AG10803 (cell line): ENCODE data around the gene TXNL4A.
"Not testable (repeated sequence)": the region's sequence is repeated elsewhere in the genome, so short reads cannot be mapped to it uniquely, and the experiment has no call there.

Experiments used
- DNase-seq: peaks from one replicate; pipeline ENCODE4 v3.0.0; 2010; ENCODE audit warnings: low read depth
- H3K4me3 ChIP-seq: 2 replicates; pipeline ENCODE4 v1.5.1; 2011; ENCODE audit warnings: mild to moderate bottlenecking, low read length, control low read depth
- CTCF ChIP-seq: conservative IDR thresholded peaks from 2 replicates; pipeline ENCODE4 v1.5.1; 2011; ENCODE audit warnings: mild to moderate bottlenecking, low read length, control low read depth, inconsistent platforms

TXNL4A gene

GRCh38 chr18:80029690-80030089 lies 41.3 kb upstream of the TXNL4A start:
- TF ChIP-seq CTCF, result no peak
- no peak for DNase-seq
- H3K4me3 ChIP-seq, result no peak overlapping the region

- peak; percentile 83 for DNase-seq
These were observed 39.4 kb upstream of the TXNL4A start for GRCh38 chr18:80027719-80028118.

GRCh38 chr18:80026363-80026762 lies 38.0 kb upstream of the TXNL4A start:
- TF ChIP-seq CTCF, result no peak
- DNase-seq, result no peak
- no peak overlapping the region for H3K4me3 ChIP-seq

More at GRCh38 chr18:80027719-80028118, 39.4 kb upstream of the TXNL4A start:
- not testable (repeated sequence) for H3K4me3 ChIP-seq

GRCh38 chr18:80023173-80023572 lies 34.8 kb upstream of the TXNL4A start:
- TF ChIP-seq CTCF, result peak; percentile 24
- DNase-seq, result no peak
- H3K4me3 ChIP-seq, result no peak overlapping the region

- H3K4me3 ChIP-seq, result no peak overlapping the region
- TF ChIP-seq CTCF, result no peak
- DNase-seq, result peak; percentile 11
These were observed 34.2 kb upstream of the TXNL4A start for GRCh38 chr18:80022613-80023012.

GRCh38 chr18:80012714-80013113 lies 24.4 kb upstream of the TXNL4A start:
- TF ChIP-seq CTCF, result no peak
- no peak for DNase-seq

GRCh38 chr18:80011496-80012137 lies 23.3 kb upstream of the TXNL4A start:
- DNase-seq, H3K4me3 ChIP-seq: not testable (repeated sequence)

More at GRCh38 chr18:80012714-80013113, 24.4 kb upstream of the TXNL4A start:
- no peak overlapping the region for H3K4me3 ChIP-seq

- no peak for DNase-seq
- no peak for TF ChIP-seq CTCF
- H3K4me3 ChIP-seq, result no peak overlapping the region
These were observed 22.2 kb upstream of the TXNL4A start for GRCh38 chr18:80010551-80010906.
